ACC112 (cell line): Measurements from ENCODE around the gene CATSPER4.

Experiments
- H2AFZ ChIP-seq: fragments of 200-600 bp; sonication (generic); one replicate; pipeline ENCODE4 v1.6.0; 2017; ENCODE audit warnings: antibody characterized with exemption, low read length; ENCODE audit not compliant: unreplicated experiment
- H3K27ac ChIP-seq: fragments of 200-600 bp; sonication (generic); 2 replicates; pipeline ENCODE4 v1.5.1; 2014; ENCODE audit warnings: low read depth, mild to moderate bottlenecking, antibody characterized with exemption, low read length, moderate library complexity
- H3K27me3 ChIP-seq: fragments of 200-600 bp; sonication (generic); 2 replicates; pipeline ENCODE4 v1.6.1; 2014; ENCODE audit warnings: mild to moderate bottlenecking, antibody characterized with exemption, low read length, moderate library complexity, mixed read lengths; ENCODE audit not compliant: insufficient read depth
- H3K36me3 ChIP-seq: fragments of 200-600 bp; sonication (generic); 2 replicates; pipeline ENCODE4 v1.6.1; 2016; ENCODE audit warnings: mild to moderate bottlenecking, antibody characterized with exemption, low read length, moderate library complexity, mixed read lengths; ENCODE audit not compliant: insufficient read depth
- H3K4me1 ChIP-seq: fragments of 200-600 bp; sonication (generic); one replicate; pipeline ENCODE4 v1.6.1; 2016; ENCODE audit warnings: low read length, mixed read lengths; ENCODE audit not compliant: insufficient read depth, unreplicated experiment, control insufficient read depth
- H3K4me3 ChIP-seq: fragments of 200-600 bp; sonication (generic); 2 replicates; pipeline ENCODE4 v1.5.1; 2014; ENCODE audit warnings: mild to moderate bottlenecking, low read depth, low read length
- H3K79me2 ChIP-seq: fragments of 200-600 bp; sonication (generic); one replicate; pipeline ENCODE4 v1.6.0; 2016; ENCODE audit warnings: low read length; ENCODE audit not compliant: control insufficient read depth, unreplicated experiment, insufficient read depth

The CATSPER4 gene

DNA sequence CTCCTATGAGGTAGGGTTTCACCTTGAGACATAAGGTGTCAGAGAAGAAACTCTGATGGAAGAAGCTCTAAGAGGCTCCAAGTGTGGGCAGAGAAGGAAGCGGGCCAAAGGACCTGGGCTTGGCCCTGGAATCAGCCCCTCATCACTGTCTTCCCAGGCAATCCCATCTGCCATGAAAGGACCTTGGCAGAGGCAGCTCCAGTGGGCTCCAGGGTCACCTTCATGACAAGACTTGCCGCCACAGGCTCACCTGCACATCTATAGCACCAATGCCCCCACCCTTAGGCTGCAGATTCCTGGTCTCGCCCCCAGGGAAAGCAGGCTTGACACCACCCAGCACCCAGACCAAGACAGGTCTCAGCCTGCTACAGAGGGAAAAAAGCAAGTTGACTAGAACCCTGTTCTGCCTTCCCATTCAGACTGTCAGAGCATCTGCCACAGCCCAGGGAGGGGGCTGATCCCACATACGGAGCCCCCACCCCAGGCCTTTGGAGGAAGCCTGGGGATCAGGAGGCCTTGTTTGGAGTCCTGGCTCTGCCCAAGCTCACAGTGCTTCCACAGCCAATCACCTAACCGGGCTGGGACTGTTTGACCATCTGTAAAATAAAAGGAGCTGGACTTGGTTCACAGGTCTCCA lies 32.0 kb upstream of the CATSPER4 start:
- Histone ChIP-seq H3K4me3 (no peak overlapping the region), H3K4me1 (peaks cover 11% of the 10 kb centered on the region), H3K27me3 (no peaks in the 10 kb centered on the region), H3K79me2 (no peaks in the 10 kb centered on the region), H3K27ac (no peak overlapping the region), H3K36me3 (no peaks in the 10 kb centered on the region), H2AFZ (no peak overlapping the region)

GRCh38 chr1:26158908-26159742 lies 31.3 kb upstream of the CATSPER4 start, which contains the start of gene FAM110D:
FAM110D (plus strand) TSS chr1:26159079; CDS start chr1:26161292, 2,213 bp downstream.
- Histone ChIP-seq H3K27me3 (peaks cover 4% of the 10 kb centered on the region; the same call in 1 of the 2 replicates), H3K4me3 (no peak within 1 kb of the TSS), H3K27ac (no peak within 1 kb of the TSS), H3K36me3 (no peaks in the 10 kb centered on the region), H3K4me1 (peaks cover 11% of the 10 kb centered on the region), H2AFZ (no peak within 1 kb of the TSS), H3K79me2 (no peaks in the 10 kb centered on the region)

DNA sequence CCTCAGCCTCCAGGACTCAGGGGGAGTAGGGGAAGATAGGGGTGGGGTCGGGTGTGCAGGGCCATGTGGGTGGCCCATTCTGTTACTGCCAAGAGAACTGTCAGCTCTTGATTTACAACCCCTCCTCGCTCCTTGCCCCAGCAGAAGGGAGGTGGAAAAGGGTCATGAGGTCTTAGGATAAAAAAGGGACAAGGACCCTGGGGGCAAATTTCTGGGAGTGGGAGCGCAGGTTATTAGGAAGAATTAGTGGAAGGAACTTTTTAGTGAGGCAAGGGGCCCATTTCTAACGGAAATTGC lies 30.7 kb upstream of the CATSPER4 start:
- Histone ChIP-seq H3K27me3 (peaks cover 4% of the 10 kb centered on the region; the same call in 1 of the 2 replicates), H3K36me3 (no peaks in the 10 kb centered on the region), H3K4me3 (no peak overlapping the region), H3K27ac (no peak overlapping the region), H2AFZ (no peak overlapping the region), H3K79me2 (no peaks in the 10 kb centered on the region), H3K4me1 (peaks cover 11% of the 10 kb centered on the region)

DNA sequence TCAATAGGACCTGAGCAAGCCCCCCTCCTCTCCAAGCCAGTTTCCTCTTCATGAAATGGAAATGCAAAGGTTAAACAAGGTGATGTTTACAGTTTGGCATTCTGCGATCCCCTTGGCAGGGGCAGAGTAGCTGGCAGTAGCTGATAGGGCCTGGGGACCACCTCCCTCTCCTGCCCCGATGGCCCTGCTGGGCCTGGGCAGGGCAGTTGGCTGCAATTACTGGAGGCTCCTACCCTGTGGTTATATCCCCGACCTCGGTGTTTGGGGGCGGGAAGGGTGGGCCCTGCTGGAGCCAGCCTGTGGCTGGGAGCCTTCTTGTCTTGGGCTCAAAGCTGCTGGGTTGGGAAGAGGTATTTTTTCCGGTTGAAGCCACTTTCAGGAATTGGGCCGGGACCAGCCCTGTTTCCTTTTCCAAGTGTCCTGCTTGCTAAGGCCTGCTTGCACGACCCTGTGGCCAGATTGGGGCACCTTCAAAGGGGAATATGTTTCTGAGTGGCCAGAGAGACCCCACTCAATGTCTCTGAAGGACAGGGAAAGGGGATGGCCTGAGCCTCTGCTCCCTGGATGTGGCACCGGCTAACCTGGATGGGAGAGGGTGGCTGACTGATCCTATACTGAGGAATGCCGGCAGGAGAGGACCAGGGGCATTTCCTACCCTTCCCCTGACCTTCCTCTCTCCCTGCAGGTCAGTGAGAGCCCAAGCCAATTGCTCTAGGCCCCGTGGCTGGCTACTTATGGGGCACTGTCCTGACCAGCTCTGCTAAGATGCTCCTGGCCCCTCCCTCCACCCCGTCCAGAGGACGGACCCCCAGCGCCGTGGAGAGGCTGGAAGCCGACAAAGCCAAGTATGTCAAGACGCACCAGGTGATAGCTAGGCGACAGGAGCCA lies 29.6 kb upstream of the CATSPER4 start:
- H3K79me2 ChIP-seq: no peaks in the 10 kb centered on the region

GRCh38 chr1:26161415-26162219 lies 28.8 kb upstream of the CATSPER4 start:
- Histone ChIP-seq H3K27me3 (peaks cover 4% of the 10 kb centered on the region; the same call in 1 of the 2 replicates), H3K27ac (no peak overlapping the region), H2AFZ (peak overlapping the region; percentile 98), H3K4me3 (peak overlapping the region; percentile 85), H3K79me2 (no peaks in the 10 kb centered on the region), H3K36me3 (no peaks in the 10 kb centered on the region), H3K4me1 (peaks cover 8% of the 10 kb centered on the region)

More for the DNA sequence above, 29.6 kb upstream of the CATSPER4 start:
- peak overlapping the region; percentile 98 for H2AFZ ChIP-seq
- H3K4me1 ChIP-seq: peaks cover 11% of the 10 kb centered on the region
- peaks cover 4% of the 10 kb centered on the region; the same call in 1 of the 2 replicates for H3K27me3 ChIP-seq
- no peak overlapping the region for H3K27ac ChIP-seq
- H3K36me3 ChIP-seq: no peaks in the 10 kb centered on the region
- peak overlapping the region; percentile 85 for H3K4me3 ChIP-seq

- peak overlapping the region; percentile 98 for H2AFZ ChIP-seq
These were observed 28.1 kb upstream of the CATSPER4 start for GRCh38 chr1:26162220-26162709.

DNA sequence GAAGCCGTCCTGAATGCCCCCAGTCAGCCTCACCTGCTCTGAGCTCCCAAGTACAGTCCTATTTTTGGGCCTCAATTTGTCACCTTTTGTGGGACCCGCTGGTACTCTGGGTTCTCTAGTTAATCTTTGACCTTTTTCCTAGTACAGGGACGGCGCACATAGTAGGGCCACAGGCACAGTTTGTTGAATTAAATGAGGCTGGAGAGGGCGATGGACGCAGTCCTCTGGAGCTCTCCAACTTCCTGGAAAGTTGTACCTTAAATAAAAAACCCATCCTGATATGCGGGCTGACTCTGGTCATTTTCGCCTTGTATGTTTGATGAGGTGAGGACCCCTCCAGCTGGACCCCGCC lies 26.7 kb upstream of the CATSPER4 start:
- Histone ChIP-seq H3K27ac (no peak overlapping the region), H3K36me3 (no peaks in the 10 kb centered on the region), H3K4me3 (peak overlapping the region; percentile 72), H3K27me3 (peaks cover 4% of the 10 kb centered on the region; the same call in 1 of the 2 replicates), H2AFZ (no peak overlapping the region), H3K79me2 (no peaks in the 10 kb centered on the region), H3K4me1 (peaks cover 8% of the 10 kb centered on the region)

More at GRCh38 chr1:26162220-26162709, 28.1 kb upstream of the CATSPER4 start:
- peak overlapping the region; percentile 85 for H3K4me3 ChIP-seq
- H3K4me1 ChIP-seq: peaks cover 8% of the 10 kb centered on the region
- H3K27me3 ChIP-seq: peaks cover 4% of the 10 kb centered on the region; the same call in 1 of the 2 replicates
- no peaks in the 10 kb centered on the region for H3K79me2 ChIP-seq
- no peak overlapping the region for H3K27ac ChIP-seq
- no peaks in the 10 kb centered on the region for H3K36me3 ChIP-seq

DNA sequence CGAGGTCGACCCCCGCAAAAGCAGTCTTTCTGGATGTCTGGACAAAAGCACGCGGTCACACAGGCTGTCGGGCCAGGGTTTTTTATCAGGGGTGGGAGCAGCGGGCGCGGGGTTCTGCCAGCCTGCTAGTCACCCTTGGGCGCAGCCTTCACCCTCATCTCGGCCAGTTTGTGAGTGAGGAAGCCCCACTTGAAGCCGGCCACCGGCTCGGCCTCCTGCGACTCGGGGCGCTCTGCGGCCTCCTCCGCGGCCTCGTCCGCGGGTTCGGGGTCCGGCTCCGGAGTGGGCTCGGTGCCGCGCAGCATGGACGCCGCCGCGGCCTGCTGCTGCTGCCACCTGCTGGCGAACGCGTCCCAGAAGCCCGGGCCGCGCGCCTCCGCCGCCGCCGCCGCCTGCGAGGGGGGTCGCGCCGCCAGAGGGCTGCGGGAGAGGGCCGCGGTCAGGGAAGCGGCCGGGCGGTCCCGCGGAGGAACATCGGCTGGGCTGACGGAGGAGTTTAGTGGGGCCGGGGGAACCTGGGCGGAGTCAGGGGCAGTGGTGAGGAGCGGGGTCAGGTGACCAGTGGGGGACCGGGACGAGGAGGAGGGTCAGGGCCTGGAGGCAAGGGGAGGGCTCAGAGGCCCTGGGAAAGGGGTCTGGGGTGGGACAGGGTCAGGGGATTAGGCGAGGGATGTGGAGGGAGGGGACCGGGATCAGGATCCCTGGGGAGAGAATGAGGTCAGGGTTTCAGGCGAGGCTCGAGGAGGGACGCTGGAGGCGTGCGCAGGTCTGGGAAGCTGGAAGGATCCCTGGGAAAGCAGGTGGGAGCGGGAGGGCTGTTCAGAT lies 26.2 kb upstream of the CATSPER4 start:
- no peaks in the 10 kb centered on the region for H3K79me2 ChIP-seq
- H3K27me3 ChIP-seq: peaks cover 4% of the 10 kb centered on the region; the same call in 1 of the 2 replicates
- H3K4me1 ChIP-seq: peaks cover 8% of the 10 kb centered on the region
- H3K4me3 ChIP-seq: peak overlapping the region; percentile 72
- no peaks in the 10 kb centered on the region for H3K36me3 ChIP-seq
- peak overlapping the region; percentile 75 for H2AFZ ChIP-seq
- no peak overlapping the region for H3K27ac ChIP-seq
